K562 (cell line): ENCODE results near the gene PEF1. TPM values are rescaled to one million over a fixed set of nuclear protein-coding genes. Genes with fewer than 3 reads are reported as not detected.

Experiments
- HDAC6 ChIP-seq: IDR thresholded peaks from 2 replicates; pipeline ENCODE4 v1.6.1; 2012; ENCODE audit warnings: low read depth, mild to moderate bottlenecking, control low read depth, inconsistent platforms, low read length, moderate library complexity
- NFIX ChIP-seq: fragments of 250-450 bp; sonication (Bioruptor Pico); IDR thresholded peaks from 2 replicates; pipeline ENCODE4 v1.4.0; 2020; ENCODE audit warnings: low read depth, mild to moderate bottlenecking, moderate library complexity
- NR1H2 ChIP-seq: sonication (generic); formaldehyde crosslinking; IDR thresholded peaks from 2 replicates; pipeline ENCODE4 v1.4.0; 2020; ENCODE audit warnings: mild to moderate bottlenecking, missing genetic modification reagents
- PHF21A ChIP-seq: fragments of 450-650 bp; IDR thresholded peaks from 2 replicates; pipeline ENCODE4 v1.6.1; 2017; ENCODE audit warnings: low read depth, borderline replicate concordance
- PHTF2 ChIP-seq: fragments of 250-450 bp; sonication (Bioruptor Pico); IDR thresholded peaks from 2 replicates; pipeline ENCODE4 v1.5.0; 2021; ENCODE audit warnings: mild to moderate bottlenecking
- POLR2A ChIP-seq: fragments of 450-650 bp; conservative IDR thresholded peaks from 2 replicates; pipeline ENCODE4 v1.6.1; 2016
- RCOR1 ChIP-seq, 2 experiments: IDR thresholded peaks; 2 replicates each; pipeline ENCODE4 v1.6.1; 2012; ENCODE audit warnings: low read depth in 2 of 2, low read length in 2 of 2, borderline replicate concordance in 1 of 2, improper control_type of control experiment in 1 of 2
- SAFB2 ChIP-seq: fragments of 200-400 bp; formaldehyde crosslinking; IDR thresholded peaks from 2 replicates; pipeline ENCODE4 v1.6.1; 2018; ENCODE audit warnings: borderline replicate concordance, low read length, low read depth, moderate library complexity; ENCODE audit not compliant: severe bottlenecking
- SAP30 ChIP-seq: fragments of 200-600 bp; sonication (generic); IDR thresholded peaks from 2 replicates; pipeline ENCODE4 v1.6.1; 2012; ENCODE audit warnings: borderline replicate concordance, low read depth, mild to moderate bottlenecking, moderate library complexity, low read length, control low read depth, inconsistent platforms; ENCODE audit not compliant: insufficient read depth, poor library complexity, severe bottlenecking
- SRSF3 ChIP-seq: fragments of 200-400 bp; formaldehyde crosslinking; IDR thresholded peaks from 2 replicates; pipeline ENCODE4 v1.6.1; 2016; ENCODE audit warnings: mild to moderate bottlenecking, low read length, moderate library complexity; ENCODE audit not compliant: insufficient read depth
- ZNF253 ChIP-seq: fragments of 250-450 bp; sonication (Bioruptor Pico); conservative IDR thresholded peaks from 2 replicates; pipeline ENCODE4 v1.6.1; 2021; ENCODE audit warnings: mild to moderate bottlenecking
- ZNF668 ChIP-seq: fragments of 250-450 bp; sonication (Bioruptor Pico); IDR thresholded peaks from 2 replicates; pipeline ENCODE4 v1.8.0; 2022; ENCODE audit warnings: mild to moderate bottlenecking, inconsistent platforms
- polyA plus RNA-seq, 8 experiments: library from polyadenylated mRNA; depleted of rRNA in 4 of 8; stranded (reverse) in 5 of 8; unstranded in 3 of 8; fragments of >200 nt; fragmentation: Nextera tagmentation in 2 of 8; fragmentation: Illumina TruSeq in 1 of 8; extraction: Ambion mirVana in 2 of 8; extraction: Trizol in 1 of 8; gene quantifications; 2 replicates each; pipeline versions ENCODE4 v1.2.1 to v1.2.3, GENCODE V29; 2011 to 2014; ENCODE audit warnings: inconsistent platforms in 1 of 8, missing spikeins in 1 of 8
- total RNA-seq, 7 experiments: library from RNA; depleted of rRNA in 6 of 7; stranded (reverse); fragments of >200 nt in 6 of 7; fragmentation: Illumina TruSeq in 2 of 7; extraction: Trizol in 2 of 7; gene quantifications; 2 replicates each; pipeline versions ENCODE4 v1.2.1 to v1.2.3, GENCODE V29; 2011 to 2021; ENCODE audit warnings: low replicate concordance in 1 of 7
- TF ChIP-seq, protein P1 (sequence below): fragments of 450-650 bp; IDR thresholded peaks from 2 replicates; pipeline ENCODE4 v1.6.1; 2016; ENCODE audit warnings: mild to moderate bottlenecking
- TF ChIP-seq, protein P2 (sequence below): fragments of 450-650 bp; IDR thresholded peaks from 2 replicates; pipeline ENCODE4 v1.6.1; 2016; ENCODE audit warnings: low read depth, mild to moderate bottlenecking, moderate library complexity
- TF ChIP-seq, protein P3 (sequence below): fragments of 250-450 bp; sonication (Bioruptor Pico); IDR thresholded peaks from 2 replicates; pipeline ENCODE4 v1.5.0; 2021; ENCODE audit warnings: mild to moderate bottlenecking, moderate library complexity
- TF ChIP-seq, protein P4 (sequence below): fragments of 450-650 bp; formaldehyde crosslinking; IDR thresholded peaks from 2 replicates; pipeline ENCODE4 v1.4.0; 2020; ENCODE audit warnings: mild to moderate bottlenecking, moderate library complexity
- TF ChIP-seq, protein P5 (sequence below): fragments of 250-450 bp; sonication (Bioruptor Pico); IDR thresholded peaks from 2 replicates; pipeline ENCODE4 v1.8.0; 2021; ENCODE audit warnings: mild to moderate bottlenecking, moderate library complexity

PEF1 gene
- total and polyA plus RNA-seq, 9 of the 15 experiments (the other 6 are each of a cell fraction or from before 2014, with no cell fraction given): 26.3 to 95.5 (median 61.9) TPM

DNA sequence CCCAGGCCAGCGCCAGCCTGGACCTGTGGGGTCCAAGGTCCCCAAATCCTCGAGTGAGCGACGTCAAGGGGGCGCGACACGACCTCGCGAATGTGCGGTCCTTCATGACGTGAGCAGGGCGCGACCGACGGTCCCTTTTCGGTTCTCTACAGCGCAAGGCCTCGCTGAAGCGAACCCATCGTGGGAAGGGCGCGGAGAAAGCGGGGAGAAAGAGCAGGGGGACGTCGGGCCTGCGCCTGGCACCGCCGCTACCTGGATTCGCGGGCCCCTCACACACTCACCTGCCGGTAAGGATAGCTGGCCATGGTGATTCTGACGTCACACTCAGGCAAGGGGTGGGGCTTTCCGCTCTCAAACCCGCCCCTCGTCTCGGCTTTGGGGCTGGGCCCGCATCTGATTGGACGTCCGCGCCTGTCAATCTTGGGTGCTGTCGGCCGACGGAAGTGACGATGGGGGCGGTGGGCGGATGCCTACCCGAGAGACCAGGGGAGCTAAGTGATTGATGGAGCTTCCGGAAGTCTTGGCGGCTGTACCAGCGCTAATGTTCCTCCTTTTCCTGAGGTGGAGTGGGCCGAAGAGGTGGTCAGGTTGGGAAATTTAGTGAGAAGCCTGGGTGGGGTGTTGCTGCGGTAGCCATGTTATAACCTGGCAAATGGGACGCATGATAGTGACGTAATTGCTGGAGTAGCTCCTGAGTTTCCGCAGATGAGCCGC is at the start of gene PEF1 (continued):
- TF ChIP-seq, protein P1, sequence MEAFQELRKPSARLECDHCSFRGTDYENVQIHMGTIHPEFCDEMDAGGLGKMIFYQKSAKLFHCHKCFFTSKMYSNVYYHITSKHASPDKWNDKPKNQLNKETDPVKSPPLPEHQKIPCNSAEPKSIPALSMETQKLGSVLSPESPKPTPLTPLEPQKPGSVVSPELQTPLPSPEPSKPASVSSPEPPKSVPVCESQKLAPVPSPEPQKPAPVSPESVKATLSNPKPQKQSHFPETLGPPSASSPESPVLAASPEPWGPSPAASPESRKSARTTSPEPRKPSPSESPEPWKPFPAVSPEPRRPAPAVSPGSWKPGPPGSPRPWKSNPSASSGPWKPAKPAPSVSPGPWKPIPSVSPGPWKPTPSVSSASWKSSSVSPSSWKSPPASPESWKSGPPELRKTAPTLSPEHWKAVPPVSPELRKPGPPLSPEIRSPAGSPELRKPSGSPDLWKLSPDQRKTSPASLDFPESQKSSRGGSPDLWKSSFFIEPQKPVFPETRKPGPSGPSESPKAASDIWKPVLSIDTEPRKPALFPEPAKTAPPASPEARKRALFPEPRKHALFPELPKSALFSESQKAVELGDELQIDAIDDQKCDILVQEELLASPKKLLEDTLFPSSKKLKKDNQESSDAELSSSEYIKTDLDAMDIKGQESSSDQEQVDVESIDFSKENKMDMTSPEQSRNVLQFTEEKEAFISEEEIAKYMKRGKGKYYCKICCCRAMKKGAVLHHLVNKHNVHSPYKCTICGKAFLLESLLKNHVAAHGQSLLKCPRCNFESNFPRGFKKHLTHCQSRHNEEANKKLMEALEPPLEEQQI: no peak
- TF ChIP-seq NFIX: no peak
- TF ChIP-seq, protein P2, sequence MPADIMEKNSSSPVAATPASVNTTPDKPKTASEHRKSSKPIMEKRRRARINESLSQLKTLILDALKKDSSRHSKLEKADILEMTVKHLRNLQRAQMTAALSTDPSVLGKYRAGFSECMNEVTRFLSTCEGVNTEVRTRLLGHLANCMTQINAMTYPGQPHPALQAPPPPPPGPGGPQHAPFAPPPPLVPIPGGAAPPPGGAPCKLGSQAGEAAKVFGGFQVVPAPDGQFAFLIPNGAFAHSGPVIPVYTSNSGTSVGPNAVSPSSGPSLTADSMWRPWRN: no peak
- TF ChIP-seq SAP30: peak; percentile 55
- TF ChIP-seq, protein P3, sequence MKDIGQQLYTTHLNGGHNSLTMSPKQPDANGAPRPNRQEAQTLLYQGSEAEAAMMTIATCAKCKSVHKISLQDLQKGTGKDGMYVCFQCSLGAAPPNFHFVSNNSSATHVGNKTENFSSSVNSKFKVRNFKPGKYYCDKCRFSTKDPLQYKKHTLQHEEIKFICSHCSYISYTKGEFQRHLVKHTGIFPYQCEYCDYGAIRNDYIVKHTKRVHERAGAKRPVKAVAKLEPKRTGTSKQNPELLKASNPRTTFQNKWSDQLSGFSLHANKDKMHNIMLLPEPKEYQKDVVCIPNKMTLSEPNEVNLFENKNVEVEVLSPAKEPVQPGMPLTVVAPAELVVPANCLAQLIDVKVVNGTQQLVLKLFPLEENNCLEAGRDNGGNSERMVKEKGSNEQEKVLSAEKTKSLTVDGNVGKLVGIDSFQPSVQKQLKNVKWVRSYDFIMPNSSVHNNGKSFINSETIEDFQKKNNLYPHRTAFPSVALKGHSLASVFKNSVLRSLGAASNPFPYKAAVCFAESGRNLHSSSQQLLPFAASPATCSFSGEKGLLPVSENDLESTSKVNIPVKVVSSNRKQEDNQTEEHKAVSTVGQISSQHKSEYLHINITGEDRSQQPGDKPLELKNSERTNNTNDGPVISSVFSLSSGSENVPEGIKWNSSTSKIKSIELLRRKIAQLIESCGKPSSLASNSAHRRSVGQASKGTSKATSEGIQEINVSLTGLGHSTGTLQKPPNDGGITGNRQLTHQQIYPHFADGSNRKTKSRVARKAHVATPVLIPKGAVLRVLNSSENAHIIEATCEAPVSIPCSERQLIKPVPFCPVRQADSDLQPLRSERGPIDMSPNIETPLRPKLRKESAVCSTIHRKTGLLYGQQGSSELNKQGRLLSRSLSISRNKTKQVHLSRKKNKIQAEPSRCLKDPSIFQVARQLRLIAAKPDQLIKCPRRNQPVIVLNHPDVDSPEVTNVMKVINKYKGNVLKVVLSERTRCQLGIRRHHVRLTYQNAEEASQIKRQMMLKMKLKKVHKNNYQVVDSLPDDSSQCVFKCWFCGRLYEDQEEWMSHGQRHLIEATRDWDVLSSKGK (CRISPR knock-in tag): no peak
- peak; percentile 91 for TF ChIP-seq POLR2A
- TF ChIP-seq, protein P4, sequence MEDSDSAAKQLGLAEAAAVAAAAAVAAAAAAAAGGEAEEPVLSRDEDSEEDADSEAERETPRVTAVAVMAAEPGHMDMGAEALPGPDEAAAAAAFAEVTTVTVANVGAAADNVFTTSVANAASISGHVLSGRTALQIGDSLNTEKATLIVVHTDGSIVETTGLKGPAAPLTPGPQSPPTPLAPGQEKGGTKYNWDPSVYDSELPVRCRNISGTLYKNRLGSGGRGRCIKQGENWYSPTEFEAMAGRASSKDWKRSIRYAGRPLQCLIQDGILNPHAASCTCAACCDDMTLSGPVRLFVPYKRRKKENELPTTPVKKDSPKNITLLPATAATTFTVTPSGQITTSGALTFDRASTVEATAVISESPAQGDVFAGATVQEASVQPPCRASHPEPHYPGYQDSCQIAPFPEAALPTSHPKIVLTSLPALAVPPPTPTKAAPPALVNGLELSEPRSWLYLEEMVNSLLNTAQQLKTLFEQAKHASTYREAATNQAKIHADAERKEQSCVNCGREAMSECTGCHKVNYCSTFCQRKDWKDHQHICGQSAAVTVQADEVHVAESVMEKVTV (CRISPR knock-in tag): no peak
- TF ChIP-seq PHF21A: no peak
- no peak for TF ChIP-seq ZNF668
- no peak for TF ChIP-seq SAFB2
- peak; percentile 18; the same call in 1 of the 2 replicates for TF ChIP-seq NR1H2 (CRISPR knock-in tag)
- no peak for TF ChIP-seq SRSF3
- TF ChIP-seq PHTF2: no peak
- no peak for TF ChIP-seq ZNF253 (CRISPR knock-in tag)
- TF ChIP-seq, protein P5, sequence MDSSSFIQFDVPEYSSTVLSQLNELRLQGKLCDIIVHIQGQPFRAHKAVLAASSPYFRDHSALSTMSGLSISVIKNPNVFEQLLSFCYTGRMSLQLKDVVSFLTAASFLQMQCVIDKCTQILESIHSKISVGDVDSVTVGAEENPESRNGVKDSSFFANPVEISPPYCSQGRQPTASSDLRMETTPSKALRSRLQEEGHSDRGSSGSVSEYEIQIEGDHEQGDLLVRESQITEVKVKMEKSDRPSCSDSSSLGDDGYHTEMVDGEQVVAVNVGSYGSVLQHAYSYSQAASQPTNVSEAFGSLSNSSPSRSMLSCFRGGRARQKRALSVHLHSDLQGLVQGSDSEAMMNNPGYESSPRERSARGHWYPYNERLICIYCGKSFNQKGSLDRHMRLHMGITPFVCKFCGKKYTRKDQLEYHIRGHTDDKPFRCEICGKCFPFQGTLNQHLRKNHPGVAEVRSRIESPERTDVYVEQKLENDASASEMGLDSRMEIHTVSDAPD (CRISPR knock-in tag): no peak
- TF ChIP-seq HDAC6: no peak
- peak in 1 of 2 experiments; percentile 60; a peak in 1 of 4 replicates for TF ChIP-seq RCOR1 (IDR thresholded peaks at IDR 0.05; ENCODE audit: borderline replicate concordance in 1 of 2, low read depth in 2 of 2, low read length in 2 of 2)
